ENCODE data around the gene ADRA2B.

The ADRA2B gene

DNA sequence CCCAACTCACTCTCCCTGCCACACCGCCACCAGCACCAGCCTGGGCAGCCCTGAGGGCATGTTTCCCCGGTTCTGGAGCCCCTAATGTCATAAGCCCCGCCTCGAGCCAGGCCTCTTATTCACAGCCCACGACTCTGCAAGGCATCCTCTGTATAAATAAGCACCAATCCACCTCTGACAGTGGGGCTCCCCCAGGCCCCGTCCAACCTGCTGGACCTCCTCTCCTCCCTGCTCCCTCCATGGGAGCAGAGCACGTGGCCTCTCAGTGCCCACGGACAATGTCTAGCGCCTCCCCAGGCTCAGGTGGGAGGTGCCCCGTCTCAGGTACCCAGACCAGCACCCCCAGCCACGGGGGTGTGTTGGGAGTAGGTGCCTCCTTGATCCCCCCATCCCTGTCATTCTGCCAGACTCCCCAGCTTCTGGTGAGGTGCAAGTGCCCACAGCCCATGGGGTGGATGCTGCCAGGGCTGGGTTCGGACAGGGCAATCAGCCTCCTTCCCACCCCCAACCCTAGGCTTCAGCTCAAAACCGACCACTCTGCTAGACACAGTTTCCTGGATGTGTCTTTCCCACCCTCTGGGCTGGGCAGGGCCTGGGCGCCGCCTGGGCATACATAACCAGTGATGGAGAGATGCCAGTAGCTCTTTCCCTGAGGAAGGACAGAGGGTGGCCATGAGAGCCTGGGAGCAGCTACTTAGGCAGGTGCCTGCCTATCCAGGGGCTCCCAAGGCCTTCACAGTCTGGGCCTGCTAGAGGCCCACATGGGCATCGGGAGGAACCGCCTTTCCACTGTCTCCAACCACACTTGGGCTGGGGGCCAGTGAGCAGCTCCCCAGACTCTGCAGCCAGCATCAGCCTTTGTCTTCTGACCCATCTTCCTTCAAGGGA is 1.6 kb upstream of the ADRA2B start:
- DNase-seq (ENCODE audit: low spot score): no peak

GRCh38 chr2:96116879-96117533 is 635 bp upstream of the ADRA2B start:
- DNase-seq (ENCODE audit: low spot score): no peak

DNA sequence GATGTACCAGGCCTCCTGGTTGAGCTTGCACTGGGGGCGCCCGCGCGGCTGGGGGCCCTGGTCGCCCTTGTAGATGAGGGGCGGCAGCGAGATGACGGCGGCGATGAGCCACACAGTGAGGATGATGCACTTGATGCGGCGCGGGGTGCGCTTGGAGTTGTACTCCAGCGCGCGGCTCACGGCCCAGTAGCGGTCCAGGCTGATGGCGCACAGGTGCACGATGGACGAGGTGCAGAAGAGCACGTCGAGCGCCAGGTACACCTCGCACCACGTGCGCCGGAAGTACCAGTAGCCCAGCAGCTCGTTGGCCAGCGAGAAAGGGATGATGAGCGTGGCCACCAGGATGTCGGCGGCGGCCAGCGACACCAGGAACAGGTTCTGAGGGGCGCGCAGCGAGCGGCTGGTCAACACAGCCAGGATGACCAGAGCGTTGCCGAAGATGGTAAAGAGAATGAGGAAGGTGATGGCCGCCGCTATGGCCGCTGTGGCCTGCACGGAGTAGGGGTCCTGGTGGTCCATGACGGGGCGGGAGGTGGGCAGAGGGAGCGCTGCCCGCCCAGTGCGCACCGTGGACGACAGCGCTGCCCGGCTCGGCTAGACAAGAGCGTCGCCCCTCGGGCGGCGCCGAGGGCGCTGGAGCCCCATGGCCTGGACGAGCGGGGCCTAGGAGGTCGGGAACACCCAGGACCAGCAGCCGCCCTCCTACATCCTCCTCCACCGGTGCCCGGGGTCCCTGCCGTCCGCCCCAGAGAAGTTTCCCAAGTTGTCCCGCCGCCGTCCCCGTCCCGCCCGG is 544 bp downstream of the ADRA2B start:
- DNase-seq (ENCODE audit: low spot score): no peak

- no peak for DNase-seq (ENCODE audit: low spot score)
Observed at GRCh38 chr2:96114903-96115581, 1.3 kb downstream of the ADRA2B start.

DNA sequence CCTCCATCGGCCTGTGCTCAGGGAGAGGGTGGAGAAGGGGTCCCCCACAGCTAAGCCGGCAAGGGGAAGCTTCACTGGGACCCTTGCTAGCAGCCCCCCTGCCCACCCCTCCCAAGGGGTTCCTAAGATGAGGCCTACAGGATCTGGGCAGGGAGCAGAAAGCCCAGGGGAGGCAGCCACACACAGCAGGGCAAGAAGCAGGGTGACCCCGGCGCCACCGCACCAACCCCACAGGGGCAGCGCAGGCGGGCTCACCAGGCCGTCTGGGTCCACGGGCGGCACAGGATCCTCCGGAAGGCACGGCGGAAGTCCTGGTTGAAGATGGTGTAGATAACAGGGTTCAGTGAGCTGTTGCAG is 1.8 kb downstream of the ADRA2B start:
- DNase-seq (ENCODE audit: low spot score): no peak

DNA sequence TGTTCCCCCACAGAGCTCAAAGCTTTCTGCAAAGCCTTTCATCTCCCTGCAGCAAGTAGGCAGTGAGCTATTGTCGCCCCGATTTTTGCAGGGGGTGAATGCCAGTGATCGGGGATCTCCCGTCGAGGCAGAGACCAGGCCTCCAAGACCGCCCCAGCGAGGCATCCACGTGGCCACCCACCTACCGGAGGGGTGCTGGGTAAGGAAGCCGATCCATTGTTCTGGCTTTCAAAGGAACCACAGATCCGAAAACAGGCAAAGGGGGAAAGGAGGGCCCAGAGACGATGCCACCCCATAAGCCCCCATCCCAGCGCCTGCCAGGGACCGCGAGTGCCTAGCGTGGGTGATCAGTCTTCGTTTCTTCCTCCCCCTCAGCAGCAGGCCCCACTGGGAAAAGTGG is 2.4 kb downstream of the ADRA2B start:
- no peak for DNase-seq (ENCODE audit: low spot score)

GRCh38 chr2:96113367-96113677 is 3.0 kb downstream of the ADRA2B start:
- no peak for DNase-seq (ENCODE audit: low spot score)

DNA sequence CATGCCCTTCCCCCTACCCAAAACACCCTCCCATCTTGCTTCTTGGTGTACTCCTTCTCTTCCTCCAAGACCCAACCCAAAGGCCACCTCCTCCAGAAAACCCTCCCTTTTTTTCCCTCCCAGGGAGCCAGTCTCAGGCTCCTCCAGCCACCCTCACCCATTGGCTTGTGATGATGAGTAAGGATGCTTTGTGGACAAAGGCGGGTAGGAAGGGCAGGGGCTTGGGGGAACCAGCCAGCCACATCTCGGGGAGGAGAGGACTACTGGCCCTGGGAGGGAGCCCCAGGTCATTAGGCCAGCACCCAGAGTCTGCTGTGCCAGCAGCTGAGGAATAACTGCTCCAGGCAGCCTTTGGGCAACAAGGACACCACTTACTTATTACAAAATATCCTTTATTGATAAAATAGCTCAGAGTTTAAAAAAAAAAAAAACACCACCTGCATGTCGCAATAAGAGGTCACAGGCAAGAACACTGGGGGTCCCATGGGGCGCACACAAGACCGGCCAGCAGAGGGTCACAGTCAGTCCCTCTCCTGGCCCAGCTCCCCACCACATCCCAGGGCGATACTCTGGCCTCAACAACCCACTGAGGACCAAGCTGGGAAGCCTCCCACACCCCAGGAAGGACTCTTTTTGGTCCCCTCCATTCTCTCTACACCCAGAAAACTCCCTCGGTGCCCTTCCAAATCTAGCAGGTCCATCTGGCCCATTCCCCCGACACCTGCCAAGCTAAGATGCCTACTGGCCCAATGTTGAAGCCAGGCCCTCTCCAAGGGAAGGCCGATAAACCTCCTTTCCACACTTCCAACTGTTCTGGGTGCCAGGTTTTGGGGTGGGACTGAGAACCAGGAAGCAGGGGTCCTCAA is 3.6 kb downstream of the ADRA2B start:
- no peak for DNase-seq (ENCODE audit: low spot score)

- DNase-seq (ENCODE audit: low spot score): no peak
Observed at GRCh38 chr2:96111823-96112500, 4.4 kb downstream of the ADRA2B start.

DNA sequence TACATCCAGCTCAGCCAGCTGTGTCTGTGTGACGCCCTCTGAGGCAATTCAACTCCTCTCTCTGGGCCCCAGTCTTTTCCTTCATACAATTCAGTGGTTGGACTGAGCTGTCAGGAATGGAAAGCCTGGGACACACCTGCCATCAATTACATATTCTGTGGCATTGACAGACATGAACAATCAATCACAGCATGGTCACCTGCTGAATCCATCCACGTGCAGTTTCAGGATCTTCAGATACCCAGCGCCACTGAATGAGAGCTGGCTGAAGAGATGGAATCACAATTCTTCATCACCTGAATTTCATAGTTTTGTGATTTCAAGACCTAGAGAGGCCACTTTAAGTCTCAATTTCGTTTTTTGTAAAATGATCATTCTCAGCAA is 5.1 kb downstream of the ADRA2B start:
- DNase-seq (ENCODE audit: low spot score): no peak

DNA sequence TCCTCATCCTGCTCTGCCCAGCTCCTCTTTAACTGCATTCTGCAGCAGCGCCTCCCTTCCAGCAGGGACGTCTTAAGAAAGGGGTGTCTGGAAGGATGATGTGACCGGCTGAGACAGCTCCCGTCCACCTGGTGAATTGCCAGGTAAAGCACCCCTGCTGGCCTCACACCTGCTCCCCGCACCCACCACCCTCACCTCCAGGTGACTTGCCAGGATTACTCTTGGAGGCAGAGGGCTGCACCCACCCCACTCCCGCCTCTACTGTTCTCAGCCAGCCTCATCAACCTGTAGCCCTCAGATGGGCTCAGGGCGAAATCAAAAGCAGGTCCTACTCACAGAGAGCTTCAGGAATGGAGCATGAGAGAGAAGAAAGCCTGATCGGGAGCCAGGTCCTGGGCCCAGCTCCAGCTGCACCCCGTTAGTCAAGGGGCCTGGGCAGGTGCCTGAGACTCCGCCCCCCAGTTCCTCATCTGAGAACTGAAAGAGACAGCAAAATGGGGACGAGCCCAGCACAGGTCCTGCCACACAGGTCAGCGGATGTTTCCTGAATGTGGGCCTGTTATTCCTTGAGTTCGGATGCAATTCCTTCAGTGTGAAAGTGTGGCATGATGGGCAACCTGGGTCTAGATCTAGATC is 5.6 kb downstream of the ADRA2B start:
- no peak for DNase-seq (ENCODE audit: low spot score)

DNA sequence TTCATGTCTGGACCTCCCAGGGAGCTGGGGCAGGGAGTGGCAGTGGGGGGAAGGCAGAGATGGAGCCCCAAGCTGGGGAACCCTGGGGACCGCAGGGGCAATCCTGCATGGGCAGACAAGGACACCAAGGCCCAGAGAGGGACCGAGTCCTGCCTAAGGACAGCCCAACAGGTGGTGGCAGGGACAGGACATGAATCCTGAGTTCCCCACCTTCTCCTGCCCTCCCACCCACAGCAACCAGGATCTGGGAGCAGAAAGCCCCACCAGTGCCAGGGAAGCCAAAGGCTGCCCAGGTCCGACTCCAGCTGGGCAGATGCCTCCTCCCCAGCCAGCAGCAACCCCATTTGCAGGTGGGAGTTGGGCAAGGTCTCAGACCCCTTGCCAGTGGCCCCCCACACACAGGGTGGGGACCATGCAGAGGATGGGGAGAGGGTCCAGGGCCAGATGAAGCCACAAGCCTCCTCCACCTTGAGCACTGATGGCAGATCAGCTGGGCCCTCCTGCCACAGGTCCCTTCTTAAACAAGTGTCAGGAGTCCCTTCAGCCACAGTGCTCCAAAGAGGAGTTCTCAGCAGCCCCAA is 6.3 kb downstream of the ADRA2B start:
- DNase-seq (ENCODE audit: low spot score): no peak

- no peak for DNase-seq (ENCODE audit: low spot score)
Observed at GRCh38 chr2:96109361-96109680, 7.0 kb downstream of the ADRA2B start.

- DNase-seq (ENCODE audit: low spot score): peak; percentile 65
Observed at GRCh38 chr2:96108541-96109360, 7.6 kb downstream of the ADRA2B start.

- DNase-seq (ENCODE audit: low spot score): no peak
Observed at GRCh38 chr2:96108151-96108540, 8.2 kb downstream of the ADRA2B start.

- peak; percentile 45 for DNase-seq (ENCODE audit: low spot score)
Observed at GRCh38 chr2:96107708-96108065, 8.7 kb downstream of the ADRA2B start.

- peak; percentile 56 for DNase-seq (ENCODE audit: low spot score)
Observed at GRCh38 chr2:96106991-96107707, 9.2 kb downstream of the ADRA2B start.

GRCh38 chr2:96105994-96106715 is 10.2 kb downstream of the ADRA2B start:
- peak; percentile 61 for DNase-seq (ENCODE audit: low spot score)

All from left forelimb (tissue), 1 donor.